ENCODE data around the gene CLMN.

DNA sequence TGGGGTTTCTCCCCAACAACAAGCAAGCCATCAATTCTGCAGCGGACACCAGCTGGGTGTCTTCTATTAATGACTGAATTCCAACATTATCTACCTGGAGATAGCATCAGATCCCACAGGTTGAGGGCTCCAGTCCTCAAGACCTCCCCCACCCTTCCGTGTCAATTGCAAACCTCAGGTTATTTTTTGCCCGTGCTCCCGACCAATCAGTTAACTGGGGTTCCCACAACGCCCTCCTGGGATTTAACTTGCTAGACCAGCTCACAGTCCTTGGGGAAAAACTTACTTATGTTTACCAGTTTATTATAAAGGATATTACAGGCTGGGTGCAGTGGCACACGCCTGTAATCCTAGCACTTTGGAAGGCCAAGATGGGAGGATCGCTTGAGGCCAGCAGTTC lies 172.1 kb downstream of the CLMN start:
- no peak for TF ChIP-seq EZH2phosphoT487 (IDR thresholded peaks at IDR 0.05; ENCODE audit: insufficient read depth, low read depth)
- no peak for TF ChIP-seq EZH2 (IDR thresholded peaks at IDR 0.05; ENCODE audit: insufficient read depth, poor library complexity, severe bottlenecking)

Measured in GM23248 (cell line).